IPS DF 6.9 (cell line): ENCODE measurements around the gene XRCC6.
"Not testable (repeated sequence)": the region's sequence is repeated elsewhere in the genome, so short reads cannot be mapped to it uniquely, and the experiment has no call there.

ENCODE experiments used
- DNase-seq: peaks from one replicate; pipeline ENCODE4 v3.0.0-alpha.2; 2013; ENCODE audit warnings: low read depth, low spot score
- H3K27ac ChIP-seq: one replicate; pipeline ENCODE4 v1.5.1; 2013; ENCODE audit warnings: low read length, control low read depth
- H3K27me3 ChIP-seq: 2 replicates; pipeline ENCODE4 v1.6.1; 2013; ENCODE audit warnings: mild to moderate bottlenecking, low read length; ENCODE audit not compliant: control insufficient read depth, insufficient read depth
- H3K36me3 ChIP-seq: 2 replicates; pipeline ENCODE4 v1.6.1; 2013; ENCODE audit warnings: low read length; ENCODE audit not compliant: control insufficient read depth, insufficient read depth
- H3K4me1 ChIP-seq: 2 replicates; pipeline ENCODE4 v1.6.1; 2013; ENCODE audit warnings: low read length; ENCODE audit not compliant: control insufficient read depth, insufficient read depth
- H3K4me3 ChIP-seq: 2 replicates; pipeline ENCODE4 v1.5.1; 2013; ENCODE audit warnings: mild to moderate bottlenecking, low read length
- H3K9me3 ChIP-seq: 2 replicates; pipeline ENCODE4 v1.6.1; 2013; ENCODE audit warnings: low read length, inconsistent platforms; ENCODE audit not compliant: control insufficient read depth, insufficient read depth
- WGBS: extraction: QIAGEN DNeasy Blood & Tissue Kit; methylation state at CpG from one replicate; pipeline ENCODE4 v1.1.7; 2013; ENCODE audit warnings: mixed read lengths, missing lambda C conversion rate; ENCODE audit not compliant: insufficient read length, insufficient coverage; 5-methylcytosine and 5-hydroxymethylcytosine counted together

Gene XRCC6

DNA sequence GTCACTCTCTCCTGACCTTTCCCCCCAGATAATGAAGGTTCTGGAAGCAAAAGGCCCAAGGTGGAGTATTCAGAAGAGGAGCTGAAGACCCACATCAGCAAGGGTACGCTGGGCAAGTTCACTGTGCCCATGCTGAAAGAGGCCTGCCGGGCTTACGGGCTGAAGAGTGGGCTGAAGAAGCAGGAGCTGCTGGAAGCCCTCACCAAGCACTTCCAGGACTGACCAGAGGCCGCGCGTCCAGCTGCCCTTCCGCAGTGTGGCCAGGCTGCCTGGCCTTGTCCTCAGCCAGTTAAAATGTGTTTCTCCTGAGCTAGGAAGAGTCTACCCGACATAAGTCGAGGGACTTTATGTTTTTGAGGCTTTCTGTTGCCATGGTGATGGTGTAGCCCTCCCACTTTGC lies 42.5 kb downstream of the XRCC6 start:
- DNase-seq, H3K27me3 ChIP-seq, H3K9me3 ChIP-seq, H3K27ac ChIP-seq, H3K4me3 ChIP-seq, H3K4me1 ChIP-seq: not testable (repeated sequence)
- no CpG with 5 or more reads among the region's 9 CpGs for WGBS
- H3K36me3 ChIP-seq, result peaks cover 23% of the 10 kb centered on the region

DNA sequence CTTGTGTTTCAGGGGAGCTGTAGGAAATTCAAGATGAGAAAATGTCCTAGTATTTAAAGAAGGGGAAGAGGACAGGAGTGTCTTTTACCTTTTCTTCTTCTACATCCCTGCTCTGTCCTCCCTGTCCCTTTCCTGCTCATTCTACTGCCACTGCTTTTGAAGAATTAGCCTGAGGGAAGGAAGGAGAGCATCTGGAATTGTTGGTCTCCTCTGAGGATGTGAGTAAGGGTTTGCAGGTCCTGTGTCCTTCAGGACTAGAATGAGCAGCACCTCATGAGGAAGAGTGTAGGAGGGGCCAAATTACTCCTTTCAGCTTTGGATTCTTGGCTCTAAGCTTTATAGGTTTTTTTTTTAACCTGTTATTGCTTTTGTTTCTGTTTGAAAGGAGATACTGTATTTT lies 43.4 kb downstream of the XRCC6 start:
- no peak overlapping the region for H3K27ac ChIP-seq
- H3K27me3 ChIP-seq, result no peaks in the 10 kb centered on the region
- no peak overlapping the region for H3K4me3 ChIP-seq
- H3K9me3 ChIP-seq, result no peaks in the 10 kb centered on the region
- H3K36me3 ChIP-seq, result peaks cover 20% of the 10 kb centered on the region
- DNase-seq, result no peak
- H3K4me1 ChIP-seq, result no peaks in the 10 kb centered on the region

GRCh38 chr22:41664951-41665350 lies 43.9 kb downstream of the XRCC6 start:
- no CpG with 5 or more reads among the region's 3 CpGs for whole genome bisulfite sequencing
- H3K36me3 ChIP-seq, result peaks cover 16% of the 10 kb centered on the region

DNA sequence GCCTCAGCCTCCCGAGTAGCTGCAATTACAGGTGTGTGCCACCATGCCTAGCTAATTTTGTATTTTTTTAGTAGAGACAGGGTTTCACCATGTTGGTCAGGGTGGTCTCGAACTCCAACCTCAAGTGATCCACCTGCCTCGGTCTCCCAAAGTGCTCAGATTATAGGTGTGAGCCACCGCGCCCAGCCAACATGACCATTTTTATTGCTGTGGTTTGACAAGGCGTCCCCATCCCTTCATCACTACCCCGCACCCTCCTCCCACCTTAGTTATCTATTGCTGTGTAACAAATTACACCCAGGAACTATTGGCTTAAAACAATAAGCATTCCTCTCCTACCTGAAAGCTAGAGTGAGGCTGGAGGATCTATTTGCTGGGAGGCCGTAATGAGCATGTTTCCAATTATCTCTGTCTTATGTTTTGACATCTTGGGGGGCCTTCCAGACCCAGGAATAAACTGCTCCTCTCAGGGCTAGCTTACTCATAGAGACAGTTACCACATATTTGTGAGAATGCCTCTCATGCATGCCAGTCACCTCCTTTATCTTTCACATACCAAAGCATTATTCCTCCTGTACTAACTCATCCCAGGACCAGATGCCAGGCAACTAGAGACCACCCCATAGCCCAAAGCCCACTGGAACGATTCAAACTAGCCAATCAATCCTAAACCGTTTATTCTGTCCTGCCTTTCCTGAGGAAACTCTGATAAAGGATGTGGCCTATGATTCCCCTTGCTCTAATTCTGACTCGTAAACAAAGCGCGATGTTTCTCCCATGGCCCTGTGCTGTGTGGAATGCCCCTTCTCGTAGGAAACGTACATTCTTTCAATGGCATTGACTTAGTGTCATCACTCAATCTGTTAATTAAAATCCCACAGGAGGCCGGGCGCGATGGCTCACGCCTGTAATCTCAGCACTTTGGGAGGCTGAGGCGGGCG lies 48.1 kb downstream of the XRCC6 start:
- H3K4me1 ChIP-seq, result no peaks in the 10 kb centered on the region
- H3K4me3 ChIP-seq, result no peak overlapping the region
- H3K36me3 ChIP-seq, result peaks cover 5% of the 10 kb centered on the region; the same call in 1 of the 2 replicates
- WGBS, result no CpG with 5 or more reads among the region's 21 CpGs
- no peak overlapping the region for H3K27ac ChIP-seq
- no peak for DNase-seq
- no peaks in the 10 kb centered on the region for H3K9me3 ChIP-seq
- no peaks in the 10 kb centered on the region for H3K27me3 ChIP-seq

More at GRCh38 chr22:41664951-41665350, 43.9 kb downstream of the XRCC6 start:
- DNase-seq, result no peak
- H3K9me3 ChIP-seq, result no peaks in the 10 kb centered on the region
- H3K4me1 ChIP-seq, result no peaks in the 10 kb centered on the region
- H3K27me3 ChIP-seq, result no peaks in the 10 kb centered on the region
- H3K4me3 ChIP-seq, result no peak overlapping the region
- H3K27ac ChIP-seq, result no peak overlapping the region

DNA sequence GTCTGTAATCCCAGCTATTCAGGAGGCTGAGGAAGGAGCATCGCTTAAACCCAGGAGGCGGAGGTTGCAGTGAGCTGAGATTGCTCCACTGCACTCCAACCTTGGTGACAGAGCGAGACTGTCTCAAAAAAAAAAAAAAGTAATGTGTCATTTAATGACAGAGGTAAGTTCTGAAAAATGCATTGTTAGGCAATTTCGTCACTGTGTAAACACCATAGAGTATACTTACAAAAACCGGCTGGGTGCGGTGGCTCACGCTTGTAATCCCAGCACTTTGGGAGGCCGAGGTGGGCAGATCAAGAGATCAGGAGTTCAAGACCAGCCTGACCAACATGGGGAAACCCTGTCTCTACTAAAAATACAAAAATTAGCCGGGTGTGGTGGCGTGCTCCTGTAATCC lies 51.0 kb downstream of the XRCC6 start:
- H3K9me3 ChIP-seq, H3K27ac ChIP-seq, H3K4me1 ChIP-seq, H3K4me3 ChIP-seq, H3K36me3 ChIP-seq, DNase-seq, H3K27me3 ChIP-seq: not testable (repeated sequence)
- WGBS, result no CpG with 5 or more reads among the region's 10 CpGs

- H3K9me3 ChIP-seq, result no peaks in the 10 kb centered on the region
- H3K36me3 ChIP-seq, result peaks cover 8% of the 10 kb centered on the region; the same call in 1 of the 2 replicates
- no CpG with 5 or more reads among the region's 6 CpGs for WGBS
- H3K4me1 ChIP-seq, result no peaks in the 10 kb centered on the region
- no peaks in the 10 kb centered on the region for H3K27me3 ChIP-seq
- H3K27ac ChIP-seq, result no peak overlapping the region
- no peak for DNase-seq
- no peak overlapping the region for H3K4me3 ChIP-seq
These were observed 51.9 kb downstream of the XRCC6 start for GRCh38 chr22:41672780-41673509.

- H3K4me1 ChIP-seq, result no peaks in the 10 kb centered on the region
- WGBS, result no CpG with 5 or more reads among the region's 12 CpGs
- no peak overlapping the region for H3K4me3 ChIP-seq
- DNase-seq, result no peak
- H3K36me3 ChIP-seq, result peaks cover 13% of the 10 kb centered on the region; the same call in 1 of the 2 replicates
- H3K27ac ChIP-seq, result no peak overlapping the region
- H3K9me3 ChIP-seq, result no peaks in the 10 kb centered on the region
- H3K27me3 ChIP-seq, result no peaks in the 10 kb centered on the region
These were observed 53.8 kb downstream of the XRCC6 start for GRCh38 chr22:41674846-41675340.

DNA sequence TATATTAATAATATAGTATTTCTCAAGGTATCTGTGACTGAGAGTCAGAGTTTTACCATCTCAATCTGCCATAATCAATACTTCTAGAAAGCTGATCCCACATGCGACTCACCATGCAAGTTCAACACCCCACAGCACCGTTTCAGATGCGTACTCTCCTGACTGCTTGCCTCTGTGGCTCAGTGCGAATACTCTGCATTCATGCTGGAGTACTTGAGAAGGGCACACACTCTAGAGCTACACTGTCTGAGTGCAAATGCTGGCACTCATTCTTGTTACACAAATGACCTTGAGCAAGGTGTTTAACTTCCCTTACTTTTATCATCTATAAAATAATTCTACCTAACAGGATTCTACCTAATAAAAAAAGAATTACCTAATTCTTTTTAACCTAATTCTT lies 55.0 kb downstream of the XRCC6 start:
- DNase-seq, result no peak
- H3K4me1 ChIP-seq, result no peaks in the 10 kb centered on the region
- no peaks in the 10 kb centered on the region for H3K9me3 ChIP-seq
- no peak overlapping the region for H3K4me3 ChIP-seq
- H3K27me3 ChIP-seq, result no peaks in the 10 kb centered on the region
- no peak overlapping the region for H3K27ac ChIP-seq
- no CpG with 5 or more reads among the region's 4 CpGs for WGBS
- H3K36me3 ChIP-seq, result peaks cover 16% of the 10 kb centered on the region; the same call in 1 of the 2 replicates

DNA sequence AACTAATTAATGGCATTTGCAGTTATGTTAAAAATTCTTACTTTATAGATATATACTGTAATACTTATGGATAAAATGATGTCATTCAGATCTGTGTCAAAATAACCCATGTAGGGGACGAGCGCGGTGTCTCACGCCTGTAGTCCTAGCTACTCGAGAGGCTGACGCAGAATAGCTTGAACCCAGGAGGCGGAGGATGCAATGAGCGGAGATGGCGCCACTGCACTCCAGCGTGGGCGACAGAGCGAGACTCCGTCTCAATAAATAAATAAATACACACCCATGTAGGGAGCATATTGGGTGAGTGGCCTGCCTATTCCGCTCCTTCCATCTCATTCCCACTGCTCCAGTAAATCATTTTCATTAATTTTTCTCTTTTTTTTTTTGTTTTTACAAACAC lies 60.5 kb downstream of the XRCC6 start:
- Histone ChIP-seq H3K27me3 (no peaks in the 10 kb centered on the region), H3K9me3 (no peaks in the 10 kb centered on the region), H3K36me3 (peaks cover 9% of the 10 kb centered on the region; the same call in 1 of the 2 replicates), H3K4me1 (no peaks in the 10 kb centered on the region), H3K4me3 (peak overlapping the region; percentile 56; the same call in 1 of the 2 replicates), H3K27ac (no peak overlapping the region)
- DNase-seq, result no peak
- WGBS, result no CpG with 5 or more reads among the region's 14 CpGs

DNA sequence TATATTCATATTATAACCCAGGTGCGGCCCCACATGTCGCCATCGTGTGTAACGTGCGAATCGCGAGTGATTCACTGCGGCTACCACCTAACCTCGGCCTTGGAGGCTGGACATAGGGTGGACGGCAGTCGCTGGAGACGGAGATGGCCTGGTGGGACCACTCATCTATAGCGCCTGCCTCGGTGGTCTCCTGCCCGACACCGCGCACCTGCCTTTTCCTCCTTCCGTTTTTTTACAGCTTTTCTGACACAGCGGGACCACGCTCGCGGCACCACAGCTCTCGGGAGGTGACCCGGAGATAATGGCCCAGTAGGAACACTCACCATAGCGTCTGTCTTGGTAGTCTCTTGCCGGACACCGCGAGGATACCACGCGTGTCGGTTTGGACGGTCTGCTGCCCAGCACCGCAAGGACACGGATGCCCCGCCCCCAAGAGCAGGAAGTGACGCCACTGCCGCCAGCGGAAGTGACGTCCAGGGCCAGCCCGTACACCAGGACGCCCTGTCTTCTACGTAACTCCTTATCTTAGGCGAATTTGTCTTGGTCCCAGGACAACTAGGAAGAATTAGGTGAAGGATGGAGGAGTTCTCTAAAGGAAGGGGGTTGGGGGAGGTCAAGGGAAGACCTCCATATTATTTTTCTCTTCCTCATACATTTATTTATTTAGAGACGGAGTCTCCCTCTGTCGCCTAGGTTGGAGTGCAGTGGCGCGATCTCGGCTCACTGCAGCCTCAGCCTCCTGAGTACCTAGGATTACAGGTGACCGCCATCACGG lies 61.1 kb downstream of the XRCC6 start:
- no CpG with 5 or more reads among the region's 50 CpGs for WGBS
- Histone ChIP-seq H3K4me1 (no peaks in the 10 kb centered on the region), H3K27me3 (no peaks in the 10 kb centered on the region), H3K4me3 (peak overlapping the region; percentile 56; the same call in 1 of the 2 replicates), H3K9me3 (no peaks in the 10 kb centered on the region), H3K36me3 (peaks cover 9% of the 10 kb centered on the region; the same call in 1 of the 2 replicates), H3K27ac (no peak overlapping the region)
- DNase-seq, result no peak
